ENCODE data around the gene RAD21L1.

Gene RAD21L1

DNA sequence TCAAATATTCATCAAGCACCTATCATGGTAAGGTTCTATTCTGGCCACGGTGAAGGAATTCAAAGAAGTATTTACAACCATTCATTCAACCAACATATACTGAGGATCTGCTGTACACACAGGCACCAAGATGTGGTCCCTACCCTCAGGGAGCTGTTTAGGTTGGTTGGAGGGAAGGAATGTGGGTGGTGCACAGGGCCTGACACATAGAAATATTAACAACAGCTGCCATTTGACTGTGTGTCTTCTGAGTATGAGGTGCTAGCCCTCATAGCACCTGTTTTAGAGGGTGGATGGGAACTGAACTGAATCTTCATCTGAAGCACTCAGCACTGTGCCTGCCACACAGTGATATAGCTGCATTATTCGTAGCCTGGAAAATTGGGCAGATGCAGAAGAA, 47.5 kb downstream of the RAD21L1 start:
- no peak for DNase-seq (ENCODE audit: low read depth)

DNA sequence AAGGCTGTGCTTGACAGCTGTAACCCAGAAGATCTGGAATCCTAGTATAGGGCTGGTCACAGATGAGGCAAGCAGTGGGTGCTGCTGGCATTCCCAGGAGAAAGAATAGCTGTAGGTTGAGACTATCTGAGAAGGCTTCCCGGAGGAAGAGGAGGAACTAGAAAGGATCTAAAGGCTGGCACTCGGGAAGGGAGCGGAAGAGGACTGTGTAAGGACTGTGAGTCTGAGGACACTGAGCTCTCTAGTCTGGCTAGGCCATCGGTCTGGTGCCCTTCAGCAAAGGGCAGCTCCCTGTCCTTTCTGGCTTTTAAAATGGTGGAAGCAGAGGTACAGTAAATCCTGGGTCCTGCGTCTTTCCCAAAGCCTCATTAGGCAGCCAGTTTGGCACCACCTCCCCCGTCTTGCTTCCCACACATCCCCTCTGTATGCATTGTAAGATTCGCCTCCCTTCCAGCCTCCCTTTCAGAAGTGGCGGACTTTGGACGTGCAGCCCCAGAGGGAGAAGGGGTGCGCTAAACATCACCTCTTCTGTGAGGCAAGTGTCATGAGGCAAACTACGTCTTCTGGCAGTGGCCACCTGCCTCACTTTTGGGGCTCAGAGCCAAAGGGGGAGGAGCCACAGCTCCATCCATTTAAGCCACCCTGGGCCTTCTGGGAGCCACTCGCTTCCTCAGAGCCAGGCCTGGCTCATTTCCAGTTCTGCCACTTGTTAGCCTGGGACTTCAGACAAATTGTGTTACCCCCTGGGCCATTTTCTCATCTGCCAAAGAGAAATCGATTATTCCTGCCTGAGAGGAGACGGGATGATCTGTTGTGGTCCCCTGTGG, 48.9 kb downstream of the RAD21L1 start:
- no peak for DNase-seq (ENCODE audit: low read depth)

DNA sequence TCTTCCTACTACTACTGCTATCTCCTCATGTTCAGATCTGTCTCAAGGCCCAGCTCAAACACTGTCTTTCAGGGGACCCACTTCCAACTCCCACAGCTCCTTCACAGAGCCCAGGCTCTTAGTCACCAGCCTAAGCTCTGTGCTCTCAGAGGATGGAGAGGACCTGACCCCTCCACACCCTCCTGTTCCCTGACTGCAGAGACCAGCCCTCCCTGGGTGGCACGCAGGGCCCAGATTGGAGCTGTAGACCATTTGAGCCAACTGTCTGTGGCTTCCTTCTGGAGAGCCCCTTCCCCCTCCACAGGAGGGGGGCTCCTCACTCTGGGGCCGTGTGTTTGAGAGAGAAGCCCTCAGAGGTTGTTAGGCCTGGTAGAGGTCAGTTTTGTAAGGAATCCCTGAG, 50.1 kb downstream of the RAD21L1 start:
- DNase-seq (ENCODE audit: low read depth) = no peak

DNA sequence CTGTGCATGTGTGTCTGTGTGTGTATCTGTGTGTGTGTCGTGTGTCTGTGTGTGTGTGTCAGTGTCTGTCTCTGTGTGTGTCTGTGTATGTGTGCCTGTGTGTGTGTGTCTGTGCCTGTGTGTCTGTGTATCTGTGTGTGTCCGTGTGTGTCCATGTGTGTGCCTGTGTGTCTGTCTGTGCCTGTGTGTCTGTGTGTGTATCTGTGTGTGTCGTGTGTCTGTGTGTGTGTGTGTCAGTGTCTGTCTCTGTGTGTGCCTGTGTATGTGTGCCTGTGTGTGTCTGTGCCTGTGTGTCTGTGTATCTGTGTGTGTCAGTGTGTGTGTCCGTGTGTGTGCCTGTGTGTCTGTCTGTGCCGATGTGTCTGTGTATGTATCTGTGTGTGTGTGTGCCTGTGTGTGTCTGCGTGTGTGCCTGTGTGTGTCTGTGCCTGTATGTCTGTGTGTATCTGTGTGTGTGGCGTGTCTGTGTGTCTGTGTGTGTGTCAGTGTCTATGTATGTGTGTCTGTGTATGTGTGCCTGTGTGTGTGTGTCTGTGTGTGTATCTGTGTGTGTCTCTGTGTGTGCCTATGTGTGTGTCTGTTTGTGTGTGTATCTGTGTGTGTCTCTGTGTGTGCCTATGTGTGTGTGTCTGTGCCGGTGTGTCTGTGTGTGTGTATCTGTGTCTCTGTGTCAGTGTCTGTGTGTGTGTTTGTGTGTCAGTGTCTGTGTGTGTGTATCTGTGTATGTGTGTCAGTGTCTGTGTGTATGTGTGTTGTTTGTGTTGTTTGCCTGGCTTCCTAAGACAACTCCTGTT, 51.9 kb downstream of the RAD21L1 start:
- DNase-seq (ENCODE audit: low read depth) = no peak

DNA sequence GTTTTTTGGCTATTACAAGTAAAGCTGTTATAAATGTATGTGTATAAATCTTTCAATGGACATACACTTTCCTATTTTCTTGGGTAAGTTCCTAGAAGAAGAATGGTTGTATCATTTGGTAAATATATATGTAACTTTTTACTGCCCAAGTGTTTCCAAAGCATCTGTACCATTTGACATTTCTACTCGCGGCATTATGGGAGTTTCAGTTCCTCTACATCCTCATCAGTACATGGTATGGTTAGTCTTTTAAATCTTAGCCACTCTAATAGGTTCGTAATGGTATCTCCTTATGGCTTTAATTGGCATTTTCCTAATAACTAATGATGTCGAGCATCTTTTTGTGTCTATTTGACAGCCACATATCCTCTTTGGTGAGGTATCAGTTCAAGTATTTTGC, 53.1 kb downstream of the RAD21L1 start:
- DNase-seq (ENCODE audit: low read depth) = no peak

DNA sequence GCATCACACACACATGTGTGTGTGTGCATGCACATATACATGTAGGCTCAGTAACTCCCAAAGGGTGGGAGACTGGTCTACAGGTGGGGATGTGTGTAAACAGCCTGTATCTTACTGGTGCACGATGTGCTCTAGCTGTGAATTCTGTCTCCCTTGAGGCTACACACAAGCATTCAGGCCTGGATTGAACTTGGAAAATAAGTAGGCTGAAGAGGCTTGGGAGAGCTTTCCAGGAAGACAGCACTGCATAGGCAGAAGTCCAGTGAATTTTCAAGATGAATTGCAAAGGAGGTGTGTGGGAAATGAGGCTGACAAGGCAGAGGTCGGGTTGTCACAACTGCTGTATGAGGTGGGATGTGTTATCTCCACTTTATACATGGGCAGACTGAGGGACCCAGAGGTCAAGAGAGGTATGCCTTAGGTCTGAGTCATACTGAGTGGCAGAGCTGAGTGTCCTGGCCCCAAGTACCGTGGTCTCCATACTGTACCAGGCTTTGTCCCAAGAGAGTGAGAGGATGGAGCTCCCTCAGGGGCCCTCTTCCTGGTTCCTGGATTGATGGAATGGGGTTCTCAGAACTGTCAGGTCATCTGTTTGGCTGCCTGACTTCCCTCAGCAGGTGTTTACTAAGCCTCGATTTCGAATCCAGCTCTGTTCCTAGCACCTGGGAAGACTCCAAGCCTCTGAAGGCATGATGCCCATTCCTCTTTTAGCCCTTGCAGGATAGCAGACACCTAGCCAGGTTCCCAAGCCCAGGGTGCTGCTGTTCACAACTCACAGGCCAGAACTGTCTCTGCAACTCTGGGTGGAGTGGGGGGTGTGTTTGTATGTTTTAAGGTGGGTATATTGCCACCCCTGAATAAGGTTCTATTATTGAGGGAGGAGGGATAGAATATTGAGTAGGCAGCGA, 54.6 kb downstream of the RAD21L1 start:
- no peak for DNase-seq (ENCODE audit: low read depth)

DNA sequence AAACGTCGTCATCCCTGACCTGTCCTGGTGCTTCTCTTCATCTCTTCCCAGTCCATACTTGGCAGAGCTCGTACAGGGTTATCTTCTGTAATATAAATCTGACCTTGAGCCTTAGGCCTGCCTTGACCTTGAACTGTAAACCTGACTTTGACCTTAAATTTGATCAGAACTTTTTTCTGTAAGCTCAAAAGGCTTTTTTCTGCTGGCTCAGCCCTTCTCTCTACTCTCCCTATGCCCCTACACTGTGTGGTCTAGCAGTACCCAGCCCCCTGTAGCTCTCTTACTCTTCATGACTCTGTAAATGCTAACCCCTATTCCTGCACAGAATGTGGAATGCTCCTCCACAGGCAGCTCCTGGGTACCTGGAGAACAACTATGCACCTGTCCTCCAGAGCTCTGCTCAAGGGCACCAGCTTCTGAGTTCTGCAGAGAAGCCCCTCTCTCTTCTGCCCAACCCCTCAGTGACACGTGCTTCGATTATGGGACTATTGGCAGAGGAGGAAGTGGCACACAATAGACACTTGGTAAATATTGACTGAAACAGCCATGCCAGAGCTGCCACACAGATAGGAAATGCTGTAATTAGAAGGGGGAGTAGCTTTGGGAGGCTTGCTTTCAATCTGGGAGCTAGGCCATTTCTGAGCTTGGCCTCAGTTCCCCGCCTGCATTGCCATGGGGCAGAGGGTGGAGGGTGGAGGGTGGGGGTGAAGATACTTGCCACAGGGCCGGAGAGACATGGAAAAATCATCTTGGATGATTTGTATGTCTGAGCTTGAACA, 55.6 kb downstream of the RAD21L1 start:
- DNase-seq (ENCODE audit: low read depth) = no peak

DNA sequence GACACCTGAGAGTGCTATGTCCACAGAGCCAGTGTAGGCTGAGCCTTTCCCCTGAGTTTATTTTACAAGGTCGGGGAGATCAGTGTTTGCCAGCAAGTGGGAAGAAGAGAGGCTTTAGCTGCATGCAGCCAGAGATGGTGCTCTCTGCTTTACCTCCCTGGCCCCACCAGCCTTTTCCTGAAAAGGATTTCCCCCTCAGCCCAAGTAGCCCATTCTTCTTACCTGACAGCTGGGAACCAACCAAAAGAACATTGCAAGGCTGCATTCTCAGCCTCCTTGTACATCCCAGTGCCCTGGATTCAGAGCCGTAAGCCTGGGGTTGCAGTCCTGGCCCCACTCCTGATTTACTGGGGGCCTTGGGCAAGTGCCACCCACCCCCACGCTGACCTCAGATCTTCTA, 57.1 kb downstream of the RAD21L1 start:
- DNase-seq (ENCODE audit: low read depth) = no peak

DNA sequence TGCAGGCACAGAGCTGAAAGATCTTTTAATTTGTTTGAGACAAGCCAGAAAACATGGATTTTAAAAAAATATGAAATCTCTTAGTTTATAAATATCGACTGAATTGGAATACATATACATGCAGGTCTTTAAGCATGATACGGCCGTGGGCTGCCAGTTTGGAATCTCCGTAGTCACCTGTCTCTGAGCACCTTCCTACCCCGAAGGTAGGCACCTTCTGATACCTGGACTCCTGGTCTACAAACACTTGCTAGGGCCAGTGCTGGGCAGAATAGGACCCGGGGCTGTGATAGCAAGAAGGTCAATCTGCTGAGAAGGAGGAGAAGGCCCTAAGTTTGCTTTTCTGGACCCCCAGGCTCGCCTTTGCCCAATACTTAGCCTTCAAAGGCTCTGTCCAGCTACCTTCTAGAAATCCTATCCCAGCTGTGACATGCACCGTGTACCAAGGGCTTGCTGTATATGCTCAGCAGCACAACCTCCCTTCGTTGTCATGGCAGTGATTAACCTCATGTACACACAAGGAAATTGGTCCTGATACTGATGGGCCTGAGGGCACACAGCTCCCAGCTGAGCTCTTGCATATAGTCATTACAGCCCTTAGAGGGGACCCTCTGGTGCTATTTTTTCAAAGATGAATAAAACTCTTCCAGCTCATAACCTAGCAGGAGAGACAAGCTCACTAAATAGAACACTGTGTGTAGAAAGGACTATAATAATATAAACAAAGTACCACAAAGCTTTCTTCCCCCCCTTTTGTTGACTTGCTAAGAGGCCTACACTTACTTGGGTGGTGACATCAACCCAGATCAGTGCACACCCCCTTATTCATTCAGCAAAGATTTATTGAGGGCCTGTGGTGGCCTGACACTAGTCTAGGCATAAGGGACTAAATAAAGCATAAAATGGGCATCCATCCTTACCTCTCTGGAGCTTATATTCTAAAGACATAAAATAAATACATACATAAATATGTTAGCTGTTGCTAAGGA, 58.0 kb downstream of the RAD21L1 start:
- DNase-seq (ENCODE audit: low read depth) = no peak

DNA sequence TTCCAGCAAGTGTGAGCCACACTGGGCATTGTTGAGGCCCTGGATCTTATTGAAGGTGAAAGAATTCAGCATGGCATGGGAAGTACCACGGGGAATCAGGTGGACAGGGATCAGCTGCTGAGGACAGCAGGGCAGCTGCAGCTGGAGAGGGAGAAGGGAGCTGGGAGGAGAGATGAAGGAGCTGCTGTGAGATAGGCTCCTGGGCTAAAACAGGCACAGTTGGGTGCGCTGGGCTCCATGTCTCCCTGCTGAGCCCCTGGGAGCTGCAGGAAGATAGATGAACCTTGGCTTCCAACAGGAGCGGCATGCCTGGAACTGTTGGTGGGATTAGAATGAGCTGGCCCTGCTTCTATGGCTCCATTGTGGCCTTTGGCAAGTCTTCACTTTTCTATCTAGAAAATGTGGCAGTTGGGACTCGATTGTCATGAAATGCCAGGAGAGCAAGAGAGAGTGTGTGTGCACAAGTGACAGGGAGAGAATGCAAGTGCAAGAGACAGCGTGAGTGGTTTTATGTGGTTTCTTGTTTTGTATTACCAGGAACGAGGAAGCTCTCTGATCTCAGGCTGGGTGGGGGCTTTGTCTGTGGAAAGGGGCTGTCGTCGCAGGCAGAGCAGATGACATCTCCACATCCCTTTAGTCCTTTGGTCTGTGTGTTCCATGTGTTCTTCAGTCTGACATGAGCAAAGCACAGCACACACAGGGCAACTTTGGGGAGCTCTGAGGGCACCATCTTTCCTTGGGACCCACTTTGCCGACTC, 60.6 kb downstream of the RAD21L1 start:
- no peak for DNase-seq (ENCODE audit: low read depth)

DNA sequence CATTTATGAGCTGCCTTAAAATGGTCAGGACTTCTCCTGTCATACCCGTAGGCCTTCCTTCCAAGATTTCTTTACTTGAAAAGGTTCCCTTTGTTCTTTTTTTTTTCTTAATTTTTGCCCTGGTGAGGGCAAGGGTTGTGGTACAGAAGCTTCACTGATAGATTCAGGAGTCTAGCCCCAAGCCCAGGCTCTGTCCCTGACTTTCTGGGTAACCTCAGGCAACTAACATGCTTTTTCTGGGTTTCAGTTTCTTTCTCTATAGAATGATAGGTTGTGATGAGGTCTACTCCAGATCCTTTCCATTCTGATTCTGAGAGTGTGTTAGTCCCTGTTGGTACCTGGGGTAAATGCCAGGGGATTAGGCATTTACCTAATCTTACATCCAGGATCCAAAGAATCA, 61.5 kb downstream of the RAD21L1 start:
- no peak for DNase-seq (ENCODE audit: low read depth)

DNA sequence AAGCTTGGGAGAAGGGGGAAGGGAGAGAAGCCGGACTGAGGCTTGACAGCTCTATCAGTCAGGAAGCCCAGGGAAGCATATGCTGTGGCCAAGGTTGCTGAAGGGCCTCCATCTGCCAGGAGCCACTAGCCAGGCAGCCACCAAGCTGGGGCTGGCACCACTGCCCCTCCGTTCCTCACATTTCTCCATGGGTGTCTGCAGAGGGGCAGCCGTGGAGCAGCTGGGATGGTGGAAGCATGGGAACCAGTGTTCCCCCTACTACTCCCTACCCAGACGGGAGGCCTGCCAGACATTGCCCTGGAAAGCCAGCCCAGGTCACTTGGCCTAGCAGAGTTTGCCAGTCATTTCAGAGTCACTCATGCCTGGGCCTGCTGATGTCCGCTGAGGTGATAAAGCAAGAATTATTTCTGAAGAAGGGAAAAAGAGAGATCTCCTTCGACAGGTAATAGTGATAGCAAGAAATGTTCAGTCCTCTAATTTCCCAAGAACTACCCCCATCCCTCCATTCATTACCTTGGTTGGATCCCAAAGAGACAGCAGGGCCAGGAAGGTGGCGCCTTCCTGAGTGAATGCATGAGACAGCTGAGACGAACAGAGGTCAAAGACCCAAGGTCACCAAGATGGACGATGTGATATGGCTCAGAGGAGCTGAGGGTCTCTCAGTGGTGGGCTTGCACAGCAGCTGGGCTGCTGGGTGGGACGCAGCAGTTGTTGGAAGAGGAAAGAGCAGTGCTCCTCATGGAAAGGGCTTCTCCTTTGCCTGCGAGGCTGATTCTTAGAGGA, 62.1 kb downstream of the RAD21L1 start:
- DNase-seq (ENCODE audit: low read depth) = no peak

DNA sequence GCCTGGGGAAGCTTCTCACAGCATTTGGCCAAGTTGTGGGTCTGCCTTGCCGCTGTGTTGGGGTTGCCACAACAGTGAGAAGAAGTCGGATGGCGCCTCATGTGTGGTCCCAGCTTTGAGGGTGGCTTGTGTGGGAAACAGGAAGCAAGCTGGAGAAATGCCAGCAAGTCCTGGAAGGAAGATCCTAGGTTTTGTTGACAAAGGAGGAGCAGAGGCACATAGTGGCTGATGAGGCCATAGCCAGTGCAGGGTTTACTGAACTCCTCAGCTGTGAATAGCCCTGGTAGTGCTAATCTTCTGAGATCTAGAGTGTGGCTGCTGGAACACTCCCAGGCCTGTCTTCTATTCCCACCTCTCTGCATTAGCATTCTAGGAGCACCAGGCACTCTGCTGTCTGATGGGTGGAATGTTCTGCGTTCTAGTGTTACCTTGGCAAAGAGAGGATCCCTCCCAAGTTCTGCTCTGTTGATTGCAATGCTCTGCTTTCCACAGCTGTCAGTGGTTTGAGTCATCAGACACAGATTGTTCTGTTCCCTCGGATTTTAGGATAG, 65.4 kb downstream of the RAD21L1 start:
- no peak for DNase-seq (ENCODE audit: low read depth)

DNA sequence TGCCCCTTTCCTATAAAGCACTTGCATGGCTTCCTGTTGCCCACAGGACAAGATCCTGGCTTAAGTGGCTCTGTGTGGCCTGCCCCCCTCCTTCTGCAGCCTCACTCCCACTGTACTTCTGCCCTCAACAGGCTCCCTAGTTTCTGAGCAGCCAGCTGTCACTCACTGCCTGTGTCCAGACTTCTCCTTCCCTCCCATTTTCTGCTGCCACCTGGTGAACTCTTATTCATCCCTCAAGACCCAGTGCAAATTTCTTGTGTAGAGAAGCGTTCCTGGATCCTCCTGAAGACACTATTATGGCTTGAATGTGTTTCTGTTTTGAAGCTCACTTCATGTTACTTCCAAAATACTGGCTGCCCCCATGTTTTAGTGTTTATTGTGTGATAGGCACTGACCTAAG, 66.8 kb downstream of the RAD21L1 start:
- DNase-seq (ENCODE audit: low read depth) = no peak

DNA sequence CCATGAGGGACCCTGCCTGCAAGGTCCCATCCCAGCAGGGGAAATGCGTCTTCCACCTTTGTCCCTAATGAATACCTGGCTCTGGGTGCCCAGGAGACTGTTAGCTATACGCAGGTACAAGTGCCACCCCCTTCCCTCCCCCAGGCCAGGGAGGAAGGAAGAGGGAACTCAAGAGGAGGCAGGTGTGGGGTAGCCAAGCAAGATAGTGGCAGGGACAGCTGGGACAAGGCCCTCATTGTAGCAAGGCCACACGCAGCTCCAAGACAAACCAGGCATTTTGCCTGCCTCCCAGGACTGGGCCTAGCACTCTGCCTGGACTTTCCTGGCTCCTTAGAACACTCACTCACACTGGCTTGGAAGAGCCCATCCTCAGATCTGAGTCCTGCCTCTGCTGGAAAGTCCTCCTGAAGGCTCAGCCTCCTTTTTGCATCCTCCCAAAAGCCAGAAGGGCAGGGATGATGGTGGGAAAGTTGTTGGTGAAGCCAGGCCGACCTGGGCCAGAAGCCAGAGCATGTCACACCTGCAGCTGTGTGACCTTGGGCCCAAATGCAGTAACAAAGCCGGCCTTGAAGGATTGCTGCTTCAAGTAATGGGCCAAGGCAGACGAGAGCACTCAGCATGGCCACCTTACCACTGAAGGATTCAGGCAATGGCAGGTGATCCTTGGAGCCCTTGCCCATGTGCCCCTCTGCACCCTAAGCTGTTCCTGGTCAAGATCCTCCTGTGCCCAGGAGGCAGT, 68.0 kb downstream of the RAD21L1 start:
- no peak for DNase-seq (ENCODE audit: low read depth)

DNA sequence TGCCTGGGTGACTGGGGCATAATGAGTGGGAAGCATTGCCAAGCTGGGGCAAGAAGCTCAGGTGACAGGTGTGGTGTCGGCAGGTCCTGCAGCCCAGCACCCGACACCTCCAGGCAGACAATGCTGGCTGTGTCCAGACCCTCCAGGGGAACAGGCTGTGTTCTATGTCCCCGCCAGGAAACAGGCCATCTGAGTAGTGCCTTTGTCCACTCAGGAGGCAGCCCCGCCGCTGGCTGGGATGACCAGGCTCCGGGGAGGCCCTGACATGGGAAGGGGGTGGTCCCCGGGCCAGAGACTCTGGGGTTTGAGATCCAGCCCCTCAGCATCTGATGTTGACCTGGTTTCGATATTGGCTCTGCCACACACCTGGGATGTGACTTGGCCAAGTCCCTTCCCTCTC, 68.7 kb downstream of the RAD21L1 start:
- DNase-seq (ENCODE audit: low read depth) = no peak

DNA sequence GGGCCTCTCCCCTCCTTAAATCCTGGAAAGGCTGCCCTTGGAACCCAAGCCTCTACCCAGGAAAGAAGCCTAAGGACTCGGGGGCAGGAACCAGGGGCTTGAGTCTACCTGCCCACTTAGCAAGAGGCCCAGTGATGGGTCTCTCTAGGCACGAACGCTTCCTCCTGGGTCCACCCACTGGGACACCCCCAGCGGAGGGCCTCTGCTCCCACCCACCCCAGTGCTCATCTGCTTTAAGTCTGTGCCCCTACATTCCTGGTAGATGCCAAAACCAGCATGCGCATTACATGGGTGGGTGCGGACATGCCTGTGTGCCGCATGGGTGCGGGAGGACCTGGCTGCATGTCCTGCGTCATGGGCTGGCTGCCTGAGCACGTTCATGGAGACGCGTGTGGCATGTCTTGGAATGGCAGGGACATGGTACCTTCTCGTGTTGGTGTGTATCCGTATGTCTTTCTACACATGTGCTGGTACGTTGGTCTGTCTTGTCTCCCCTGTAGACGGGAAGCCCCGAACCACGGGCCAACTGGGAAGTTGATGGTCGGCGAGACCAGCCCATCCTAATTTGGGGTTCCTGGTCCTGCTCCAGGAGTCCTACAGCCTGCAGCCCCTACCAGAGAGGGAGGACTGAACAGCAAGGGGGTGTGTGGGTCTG, 69.6 kb downstream of the RAD21L1 start:
- DNase-seq (ENCODE audit: low read depth) = no peak
